GM12873 (cell line): ENCODE measurements around the gene RASGRP2.

ENCODE experiments used
- CTCF ChIP-seq: IDR thresholded peaks from 2 replicates; pipeline ENCODE4 v1.5.1; 2012; ENCODE audit warnings: low read depth, mild to moderate bottlenecking, moderate library complexity, low read length, control low read depth; ENCODE audit not compliant: insufficient read depth; ENCODE audit errors: missing control alignments

RASGRP2 gene

DNA sequence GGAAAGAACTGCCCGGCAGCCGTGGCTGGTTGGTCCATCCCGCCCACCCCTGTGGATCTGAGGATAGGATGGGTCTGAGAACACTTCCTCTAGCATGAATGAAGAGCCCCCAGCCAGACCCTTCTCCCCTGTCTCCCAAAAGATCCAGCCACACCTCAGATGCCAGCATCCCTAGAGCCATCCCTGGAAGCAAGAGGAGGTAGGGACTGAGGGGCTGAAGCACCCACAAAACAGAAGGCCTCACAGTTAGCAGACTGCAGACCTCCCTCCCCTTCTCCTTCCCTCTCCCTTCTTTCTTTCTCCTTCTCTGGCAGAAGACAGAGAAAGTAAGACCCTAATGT is 22.6 kb downstream of the RASGRP2 start:
- no peak for TF ChIP-seq CTCF

GRCh38 chr11:64720640-64721358 is 23.1 kb downstream of the RASGRP2 start:
- TF ChIP-seq CTCF, result no peak

- no peak for TF ChIP-seq CTCF
Observed at GRCh38 chr11:64720167-64720566, 23.8 kb downstream of the RASGRP2 start.

GRCh38 chr11:64719406-64719805 is 24.5 kb downstream of the RASGRP2 start:
- TF ChIP-seq CTCF, result no peak

GRCh38 chr11:64718780-64719124 is 25.2 kb downstream of the RASGRP2 start:
- no peak for TF ChIP-seq CTCF

DNA sequence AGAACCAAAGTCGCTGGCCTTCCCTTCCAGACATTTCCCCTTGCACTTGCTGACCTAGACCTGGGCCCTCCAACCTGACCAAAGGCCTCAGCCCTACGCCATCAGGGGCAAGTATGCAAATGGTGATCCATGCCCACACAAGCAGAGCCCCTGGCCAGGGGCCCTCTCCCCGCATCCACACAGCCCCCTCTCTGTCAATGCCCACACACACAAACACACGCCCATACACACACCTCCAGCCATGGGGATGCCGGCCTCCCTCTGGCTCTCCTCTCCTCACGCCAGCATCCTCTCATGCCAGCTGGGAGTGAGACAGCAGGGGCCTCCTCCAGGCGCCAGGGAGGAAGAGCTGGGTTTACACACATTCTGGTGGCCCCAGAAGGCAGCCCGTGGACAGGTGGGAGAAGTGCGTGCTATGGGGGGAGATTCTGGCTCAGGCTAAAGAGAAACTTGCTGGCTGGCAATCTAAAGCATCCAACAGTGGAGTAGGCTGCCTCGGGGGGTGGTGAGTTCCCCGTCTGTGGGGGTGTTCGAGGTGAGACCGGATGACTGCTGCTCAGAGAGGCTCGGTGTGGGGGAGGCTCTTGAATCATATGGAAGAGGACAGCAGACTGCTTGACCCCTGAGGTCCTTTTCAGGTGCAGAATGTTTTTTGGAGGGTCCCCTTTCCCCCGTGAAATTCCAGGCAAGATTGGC is 25.7 kb downstream of the RASGRP2 start:
- TF ChIP-seq CTCF, result no peak

GRCh38 chr11:64717268-64717578 is 26.7 kb downstream of the RASGRP2 start:
- TF ChIP-seq CTCF, result no peak
